ENCODE data around the gene TMED8.

- TF ChIP-seq, protein P1, sequence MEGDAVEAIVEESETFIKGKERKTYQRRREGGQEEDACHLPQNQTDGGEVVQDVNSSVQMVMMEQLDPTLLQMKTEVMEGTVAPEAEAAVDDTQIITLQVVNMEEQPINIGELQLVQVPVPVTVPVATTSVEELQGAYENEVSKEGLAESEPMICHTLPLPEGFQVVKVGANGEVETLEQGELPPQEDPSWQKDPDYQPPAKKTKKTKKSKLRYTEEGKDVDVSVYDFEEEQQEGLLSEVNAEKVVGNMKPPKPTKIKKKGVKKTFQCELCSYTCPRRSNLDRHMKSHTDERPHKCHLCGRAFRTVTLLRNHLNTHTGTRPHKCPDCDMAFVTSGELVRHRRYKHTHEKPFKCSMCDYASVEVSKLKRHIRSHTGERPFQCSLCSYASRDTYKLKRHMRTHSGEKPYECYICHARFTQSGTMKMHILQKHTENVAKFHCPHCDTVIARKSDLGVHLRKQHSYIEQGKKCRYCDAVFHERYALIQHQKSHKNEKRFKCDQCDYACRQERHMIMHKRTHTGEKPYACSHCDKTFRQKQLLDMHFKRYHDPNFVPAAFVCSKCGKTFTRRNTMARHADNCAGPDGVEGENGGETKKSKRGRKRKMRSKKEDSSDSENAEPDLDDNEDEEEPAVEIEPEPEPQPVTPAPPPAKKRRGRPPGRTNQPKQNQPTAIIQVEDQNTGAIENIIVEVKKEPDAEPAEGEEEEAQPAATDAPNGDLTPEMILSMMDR (IDR thresholded peaks at IDR 0.05) = no peak
- TF ChIP-seq POLR2A (IDR thresholded peaks at IDR 0.05) = no peak
Observed at GRCh38 chr14:77324816-77325745, 51.8 kb downstream of the TMED8 start.
